GM23338 (cell line): Measurements from ENCODE around the gene PTP4A2. TPM values are rescaled to one million over a fixed set of nuclear protein-coding genes. Genes with fewer than 3 reads are reported as not detected.

ENCODE experiments used
- ATAC-seq: fragments of 200-7000 bp; cut with Tn5 transposase; 3 replicates; pipeline ENCODE4 v1.9.1; 2020
- DNase-seq: peaks from one replicate; pipeline ENCODE4 v3.0.0-alpha.2; 2015; ENCODE audit warnings: low spot score
- H2AFZ ChIP-seq: fragments of 200-600 bp; sonication (generic); 2 replicates; pipeline ENCODE4 v1.8.0; 2016; ENCODE audit warnings: antibody characterized with exemption, mild to moderate bottlenecking, moderate library complexity
- H3F3A ChIP-seq: fragments of 200-600 bp; sonication (generic); replicated peaks from 2 replicates; pipeline ENCODE4 v1.8.0; 2017; ENCODE audit warnings: antibody characterized with exemption, mixed run types, low read depth
- H3K27ac ChIP-seq: fragments of 200-600 bp; sonication (generic); 2 replicates; pipeline ENCODE4 v1.6.1; 2016; ENCODE audit warnings: low read depth
- H3K27me3 ChIP-seq: fragments of 200-600 bp; sonication (generic); 2 replicates; pipeline ENCODE4 v1.8.0; 2016; ENCODE audit warnings: mild to moderate bottlenecking, mixed run types, moderate library complexity; ENCODE audit not compliant: insufficient read depth
- H3K36me3 ChIP-seq: fragments of 200-600 bp; sonication (generic); 2 replicates; pipeline ENCODE4 v1.8.0; 2016; ENCODE audit warnings: mild to moderate bottlenecking; ENCODE audit not compliant: insufficient read depth
- H3K4me1 ChIP-seq: fragments of 200-600 bp; sonication (generic); 2 replicates; pipeline ENCODE4 v1.8.0; 2016; ENCODE audit warnings: mild to moderate bottlenecking, moderate library complexity; ENCODE audit not compliant: insufficient read depth
- H3K4me2 ChIP-seq: fragments of 200-600 bp; sonication (generic); 2 replicates; pipeline ENCODE4 v1.7.1; 2017; ENCODE audit warnings: mixed run types
- H3K4me3 ChIP-seq: fragments of 200-600 bp; sonication (generic); 2 replicates; pipeline ENCODE4 v1.6.1; 2016; ENCODE audit warnings: mixed run types
- H3K79me2 ChIP-seq: fragments of 200-600 bp; sonication (generic); replicated peaks from 2 replicates; pipeline ENCODE4 v1.8.0; 2017; ENCODE audit warnings: mild to moderate bottlenecking; ENCODE audit not compliant: insufficient read depth
- H3K9me2 ChIP-seq: fragments of 200-600 bp; sonication (generic); 2 replicates; pipeline ENCODE4 v1.8.0; 2017; ENCODE audit not compliant: insufficient read depth
- H4K20me1 ChIP-seq: fragments of 200-600 bp; sonication (generic); replicated peaks from 2 replicates; pipeline ENCODE4 v1.8.0; 2017; ENCODE audit warnings: mild to moderate bottlenecking; ENCODE audit not compliant: insufficient read depth
- H3K27ac Mint-ChIP-seq: 2 replicates; pipeline ENCODE4 v1.8.0; 2020; ENCODE audit warnings: inconsistent platforms, mild to moderate bottlenecking, moderate library complexity, mixed read lengths
- H3K27me3 Mint-ChIP-seq: 3 replicates; pipeline ENCODE4 v1.8.0; 2022; ENCODE audit warnings: low read depth, mild to moderate bottlenecking, moderate library complexity, mixed read lengths, inconsistent platforms; ENCODE audit not compliant: insufficient read depth, poor library complexity
- H3K36me3 Mint-ChIP-seq: 3 replicates; pipeline ENCODE4 v1.8.0; 2021; ENCODE audit warnings: low read depth, mild to moderate bottlenecking, inconsistent platforms, moderate library complexity, mixed read lengths
- H3K4me1 Mint-ChIP-seq: 3 replicates; pipeline ENCODE4 v1.8.0; 2020; ENCODE audit warnings: mild to moderate bottlenecking, inconsistent platforms, mixed read lengths
- H3K4me3 Mint-ChIP-seq: 3 replicates; pipeline ENCODE4 v1.8.0; 2021; ENCODE audit warnings: moderate library complexity, mild to moderate bottlenecking, inconsistent platforms, mixed read lengths
- H3K9me3 Mint-ChIP-seq: 3 replicates; pipeline ENCODE4 v1.8.0; 2020; ENCODE audit warnings: moderate library complexity, mild to moderate bottlenecking, inconsistent platforms, mixed read lengths
- CREB1 ChIP-seq: fragments of 250-450 bp; sonication (Bioruptor Pico); IDR thresholded peaks from 2 replicates; pipeline ENCODE4 v1.5.0; 2020; ENCODE audit warnings: low read depth, mild to moderate bottlenecking, moderate library complexity
- ETS1 ChIP-seq: IDR thresholded peaks from 2 replicates; pipeline ENCODE4 v1.6.1; 2016; ENCODE audit warnings: antibody characterized with exemption
- EZH2 ChIP-seq: fragments of 200-600 bp; sonication (generic); IDR thresholded peaks from one replicate; pipeline ENCODE4 v1.8.0; 2017; ENCODE audit warnings: antibody characterized with exemption, mild to moderate bottlenecking, low read depth; ENCODE audit not compliant: unreplicated experiment
- EZH2phosphoT487 ChIP-seq: fragments of 200-600 bp; sonication (generic); IDR thresholded peaks from one replicate; pipeline ENCODE4 v1.8.1; 2018; ENCODE audit warnings: antibody characterized with exemption; ENCODE audit not compliant: unreplicated experiment
- JUNB ChIP-seq: IDR thresholded peaks from one replicate; pipeline ENCODE4 v1.6.1; 2016; ENCODE audit warnings: antibody characterized with exemption; ENCODE audit not compliant: unreplicated experiment
- NANOG ChIP-seq: IDR thresholded peaks from 2 replicates; pipeline ENCODE4 v1.6.1; 2016; ENCODE audit warnings: antibody characterized with exemption, borderline replicate concordance
- POLR2AphosphoS5 ChIP-seq: IDR thresholded peaks from 2 replicates; pipeline ENCODE4 v1.6.1; 2016; ENCODE audit warnings: antibody characterized with exemption, low read depth
- REST ChIP-seq: IDR thresholded peaks from one replicate; pipeline ENCODE4 v1.6.1; 2018; ENCODE audit warnings: antibody characterized with exemption; ENCODE audit not compliant: unreplicated experiment
- STAT1 ChIP-seq: IDR thresholded peaks from one replicate; pipeline ENCODE4 v1.6.1; 2016; ENCODE audit warnings: antibody characterized with exemption; ENCODE audit not compliant: unreplicated experiment
- ZNF114 ChIP-seq: fragments of 250-450 bp; sonication (Bioruptor Pico); IDR thresholded peaks from 2 replicates; pipeline ENCODE4 v1.5.0; 2020; ENCODE audit warnings: mild to moderate bottlenecking, moderate library complexity
- ZNF331 ChIP-seq: fragments of 250-450 bp; sonication (Bioruptor Pico); IDR thresholded peaks from 2 replicates; pipeline ENCODE4 v1.5.0; 2020; ENCODE audit warnings: low read depth, mild to moderate bottlenecking, moderate library complexity
- polyA plus RNA-seq: library from polyadenylated mRNA; unstranded; fragments of >200 nt; fragmentation: Nextera tagmentation; extraction: Ambion mirVana; gene quantifications from 2 replicates; pipeline ENCODE4 v1.2.1, GENCODE V29; 2016
- total RNA-seq: library from RNA; depleted of rRNA; stranded (reverse); fragments of >200 nt; shearing (Covaris generic); gene quantifications from 2 replicates; pipeline ENCODE4 v1.2.3, GENCODE V29; 2014
- TF ChIP-seq, protein P1 (sequence below), 2 experiments: fragments of 200-600 bp in 1 of 2; sonication (generic) in 1 of 2; conservative IDR thresholded peaks; 2 replicates each; pipeline versions ENCODE4 v1.5.1 to v1.6.1; 2016 to 2017; ENCODE audit warnings: antibody characterized with exemption in 2 of 2, low read depth in 2 of 2, mild to moderate bottlenecking in 2 of 2, moderate library complexity in 1 of 2

Gene PTP4A2
- total and polyA plus RNA-seq, 2 experiments from 2014 or later = 153 to 260 TPM

- Mint-ChIP-seq H3K9me3 (no peaks in the 10 kb centered on the region), H3K4me1 (no peaks in the 10 kb centered on the region), H3K27ac (no peak overlapping the region), H3K4me3 (no peak overlapping the region), H3K27me3 (peaks cover 2% of the 10 kb centered on the region), H3K36me3 (peaks cover 74% of the 10 kb centered on the region)
- Histone ChIP-seq H3K4me3 (no peak overlapping the region), H2AFZ (no peak overlapping the region), H3K79me2 (peaks cover 28% of the 10 kb centered on the region), H4K20me1 (peaks cover 5% of the 10 kb centered on the region; the same call in 1 of the 2 replicates), H3K36me3 (peaks cover 30% of the 10 kb centered on the region; the same call in 1 of the 2 replicates), H3K9me2 (no peaks in the 10 kb centered on the region), H3F3A (no peaks in the 10 kb centered on the region), H3K27ac (no peak overlapping the region), H3K4me1 (no peaks in the 10 kb centered on the region), H3K27me3 (no peaks in the 10 kb centered on the region), H3K4me2 (no peak overlapping the region)
- no peak for ATAC-seq
- DNase-seq = no peak
- no peak for TF ChIP-seq ZNF331 (CRISPR knock-in tag)
- TF ChIP-seq, protein P1, sequence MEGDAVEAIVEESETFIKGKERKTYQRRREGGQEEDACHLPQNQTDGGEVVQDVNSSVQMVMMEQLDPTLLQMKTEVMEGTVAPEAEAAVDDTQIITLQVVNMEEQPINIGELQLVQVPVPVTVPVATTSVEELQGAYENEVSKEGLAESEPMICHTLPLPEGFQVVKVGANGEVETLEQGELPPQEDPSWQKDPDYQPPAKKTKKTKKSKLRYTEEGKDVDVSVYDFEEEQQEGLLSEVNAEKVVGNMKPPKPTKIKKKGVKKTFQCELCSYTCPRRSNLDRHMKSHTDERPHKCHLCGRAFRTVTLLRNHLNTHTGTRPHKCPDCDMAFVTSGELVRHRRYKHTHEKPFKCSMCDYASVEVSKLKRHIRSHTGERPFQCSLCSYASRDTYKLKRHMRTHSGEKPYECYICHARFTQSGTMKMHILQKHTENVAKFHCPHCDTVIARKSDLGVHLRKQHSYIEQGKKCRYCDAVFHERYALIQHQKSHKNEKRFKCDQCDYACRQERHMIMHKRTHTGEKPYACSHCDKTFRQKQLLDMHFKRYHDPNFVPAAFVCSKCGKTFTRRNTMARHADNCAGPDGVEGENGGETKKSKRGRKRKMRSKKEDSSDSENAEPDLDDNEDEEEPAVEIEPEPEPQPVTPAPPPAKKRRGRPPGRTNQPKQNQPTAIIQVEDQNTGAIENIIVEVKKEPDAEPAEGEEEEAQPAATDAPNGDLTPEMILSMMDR (conservative IDR thresholded peaks at IDR 0.05; ENCODE audit: low read depth in 2 of 2) = no peak
Observed at GRCh38 chr1:31910933-31911332, 27.2 kb downstream of the PTP4A2 start.

- Mint-ChIP-seq H3K27ac (no peak overlapping the region), H3K4me3 (no peak overlapping the region), H3K9me3 (no peaks in the 10 kb centered on the region), H3K27me3 (peaks cover 2% of the 10 kb centered on the region), H3K36me3 (peaks cover 63% of the 10 kb centered on the region), H3K4me1 (no peaks in the 10 kb centered on the region)
- no peak for ATAC-seq
- Histone ChIP-seq H3K36me3 (peaks cover 26% of the 10 kb centered on the region; the same call in 1 of the 2 replicates), H3K4me2 (no peak overlapping the region), H2AFZ (no peak overlapping the region), H4K20me1 (peaks cover 5% of the 10 kb centered on the region; the same call in 1 of the 2 replicates), H3K27ac (no peak overlapping the region), H3K4me3 (no peak overlapping the region), H3K79me2 (peaks cover 22% of the 10 kb centered on the region), H3F3A (0 out of 2 replicates have a peak, but pooled peaks cover 3% of the 10 kb centered on the region), H3K27me3 (no peaks in the 10 kb centered on the region), H3K4me1 (no peaks in the 10 kb centered on the region), H3K9me2 (no peaks in the 10 kb centered on the region)
- no peak for DNase-seq
- no peak for TF ChIP-seq ZNF114 (CRISPR knock-in tag)
- TF ChIP-seq ZNF331 (CRISPR knock-in tag) = no peak
- TF ChIP-seq JUNB = no peak
- TF ChIP-seq EZH2 = no peak
- no peak for TF ChIP-seq ETS1
- no peak for TF ChIP-seq REST
- TF ChIP-seq CREB1 (CRISPR knock-in tag) = no peak
- no peak for TF ChIP-seq NANOG
- TF ChIP-seq POLR2AphosphoS5 = no peak
- no peak for TF ChIP-seq EZH2phosphoT487
- TF ChIP-seq, protein P1 (conservative IDR thresholded peaks at IDR 0.05; ENCODE audit: low read depth in 2 of 2) = no peak
- no peak for TF ChIP-seq STAT1
Observed at GRCh38 chr1:31909691-31910090, 28.5 kb downstream of the PTP4A2 start.
